NCI-H2107 treated with DMSO at 0.1 percent for 48 hours (cell line): ENCODE data around the gene SGPL1.

ENCODE experiments used
- DNase-seq: peaks from one replicate; lab custom pipeline; 2025; ENCODE audit not compliant: unreplicated experiment; lab: John Stamatoyannopoulos, UW

The SGPL1 gene

GRCh38 chr10:70880077-70880534 is 64.4 kb downstream of the SGPL1 start:
- DNase-seq = peak; percentile 35

DNA sequence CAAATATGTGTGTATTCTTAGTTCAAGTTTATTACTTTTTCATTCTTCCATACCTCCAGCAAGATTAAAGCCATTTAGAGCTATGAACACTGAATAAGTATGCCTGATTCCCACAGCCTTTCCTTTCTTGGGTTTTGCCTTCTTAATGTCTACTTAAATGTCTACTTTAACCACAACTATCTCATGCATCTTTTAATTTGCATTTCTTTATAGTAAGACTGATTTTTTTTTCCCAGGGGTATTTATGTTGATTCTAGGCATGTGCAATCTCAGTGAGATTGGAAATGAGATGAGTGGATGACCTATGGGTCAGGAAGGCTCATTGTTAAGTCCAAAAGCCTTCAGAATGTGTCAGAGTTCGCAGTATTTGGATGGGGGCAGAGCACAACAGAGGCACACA is 69.0 kb downstream of the SGPL1 start:
- no peak for DNase-seq

- DNase-seq = no peak
Measured at GRCh38 chr10:70885481-70885880, 69.7 kb downstream of the SGPL1 start.

- DNase-seq = no peak
Measured at GRCh38 chr10:70885931-70886903, 70.5 kb downstream of the SGPL1 start.

DNA sequence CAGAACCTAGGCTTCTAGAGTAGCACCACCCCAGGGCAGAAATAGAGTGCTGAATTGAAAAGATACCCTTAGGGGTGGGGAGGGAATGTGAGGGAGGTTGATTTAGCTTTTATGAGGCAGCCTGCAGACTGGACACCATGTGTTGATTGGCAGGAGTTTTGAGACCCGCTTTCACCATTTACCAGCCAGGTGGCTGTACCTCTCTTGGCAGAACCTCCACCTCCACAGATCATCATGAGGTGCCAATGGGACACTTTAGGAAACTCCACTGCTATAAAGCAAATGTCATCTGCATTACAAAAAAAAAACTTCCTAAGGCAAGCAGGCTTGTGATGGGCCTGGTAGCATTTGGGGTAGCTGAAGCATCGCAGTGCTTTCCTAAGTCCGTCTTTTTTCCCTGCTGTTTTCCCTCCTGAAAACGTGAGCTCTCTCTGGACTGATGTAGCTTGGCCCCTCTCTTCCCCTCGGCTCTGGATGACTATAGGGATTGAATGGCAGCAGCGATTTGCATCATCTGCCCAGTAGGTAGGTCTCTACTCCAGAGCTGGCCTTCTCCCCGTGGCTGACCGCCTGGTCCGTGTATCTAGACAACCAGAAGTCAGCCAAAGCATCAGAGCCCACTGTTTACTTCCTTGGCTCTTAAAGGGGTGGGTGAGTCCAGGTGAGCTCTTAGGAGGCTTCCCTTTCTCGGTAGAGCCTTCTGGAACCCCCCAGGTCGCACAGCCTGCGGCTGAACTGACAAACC is 71.3 kb downstream of the SGPL1 start:
- no peak for DNase-seq

DNA sequence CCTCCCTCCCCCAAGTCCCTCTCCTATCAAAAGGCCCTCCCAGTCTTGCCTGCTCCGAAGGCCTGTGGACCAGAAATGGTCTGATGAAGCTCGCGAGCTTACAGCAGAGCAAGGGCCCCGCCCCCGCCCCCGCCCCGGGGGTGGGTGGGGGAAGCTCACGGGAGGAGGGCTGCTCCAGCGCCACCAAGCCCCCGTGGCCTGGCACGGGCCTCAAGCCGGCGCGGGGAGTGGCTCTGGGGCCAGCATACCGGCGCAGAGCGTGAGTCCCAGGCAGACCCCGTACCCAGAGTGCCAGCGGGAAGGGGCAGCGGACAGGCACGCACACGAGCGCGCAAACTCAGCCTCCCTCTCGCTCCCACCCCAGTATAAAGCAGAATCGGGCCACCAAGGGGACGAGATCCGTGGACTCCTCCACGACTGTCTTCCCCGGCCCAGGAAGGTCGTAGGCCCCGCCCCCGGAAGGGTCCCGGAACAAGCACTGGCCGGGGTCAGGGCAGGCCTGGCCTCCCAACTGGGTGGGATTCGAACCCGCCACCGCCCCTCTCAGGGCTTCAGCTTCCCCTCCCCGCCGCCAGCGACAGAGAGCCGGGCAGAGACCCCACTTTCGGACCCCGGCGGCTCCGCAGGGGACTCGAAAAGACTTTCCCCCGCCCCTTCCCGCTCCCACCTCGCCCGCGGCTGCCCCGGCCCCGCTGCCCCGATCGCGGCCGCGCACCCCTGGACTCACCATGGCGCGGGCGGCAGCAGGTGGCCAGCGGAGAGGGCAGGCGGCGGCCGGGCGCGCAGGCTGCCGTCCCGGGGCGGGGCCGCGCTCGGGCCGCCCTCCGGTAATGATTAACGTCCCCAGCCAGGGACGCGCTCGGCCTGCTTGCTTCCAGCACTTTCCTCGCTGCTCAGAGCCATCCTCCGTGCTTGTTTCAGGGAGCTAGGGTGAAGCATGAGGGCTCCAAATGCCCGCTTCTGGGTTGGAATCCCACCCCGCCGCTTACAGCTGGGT is 72.4 kb downstream of the SGPL1 start, which contains the start of gene PCBD1:
Gene PCBD1 (minus strand): TSS at position 762 of the 997 bp plus-strand sequence. CDS start 32 bp downstream, at position 730.
- peak; percentile 10 for DNase-seq

DNA sequence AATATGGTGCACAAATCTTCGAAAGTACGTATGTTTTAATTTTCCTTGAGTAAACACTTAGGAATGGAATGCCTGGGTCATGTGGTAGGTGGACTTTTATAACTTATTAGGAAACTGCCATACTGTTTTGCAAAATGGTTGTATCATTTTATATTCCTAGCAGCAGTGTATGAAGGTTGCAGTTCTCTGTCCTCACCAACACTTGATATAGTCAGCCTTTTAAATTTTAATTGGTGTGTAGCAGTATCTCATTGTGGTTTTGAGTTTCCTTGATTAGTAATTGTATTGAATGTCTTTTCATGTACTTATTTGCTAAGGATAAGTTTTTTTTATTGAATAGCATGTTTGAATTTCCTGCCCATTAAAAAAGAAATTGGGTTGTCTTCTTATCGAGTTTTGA is 73.5 kb downstream of the SGPL1 start:
- DNase-seq = no peak

- no peak for DNase-seq
Measured at GRCh38 chr10:70890917-70891431, 75.2 kb downstream of the SGPL1 start.

DNA sequence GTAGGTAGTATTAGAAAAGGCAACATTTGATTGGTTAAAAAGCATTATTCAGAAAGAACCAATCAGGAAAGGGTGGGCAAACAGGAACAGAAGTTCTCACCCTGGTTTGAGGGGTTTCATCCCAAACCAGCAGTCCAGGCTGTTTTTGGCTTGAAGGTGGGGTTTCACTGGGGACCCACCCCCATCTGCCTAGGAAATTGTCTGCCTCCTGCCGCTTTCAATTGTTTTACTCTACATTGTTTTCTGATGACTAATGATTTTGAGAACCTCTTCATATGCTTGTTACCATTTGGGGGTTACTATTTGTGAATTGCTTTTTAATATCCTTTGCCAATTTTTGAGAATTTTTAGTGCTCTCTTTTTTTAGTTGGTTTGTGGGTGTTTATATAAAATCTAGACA is 75.9 kb downstream of the SGPL1 start:
- no peak for DNase-seq

GRCh38 chr10:70892631-70893030 is 76.9 kb downstream of the SGPL1 start:
- no peak for DNase-seq

DNA sequence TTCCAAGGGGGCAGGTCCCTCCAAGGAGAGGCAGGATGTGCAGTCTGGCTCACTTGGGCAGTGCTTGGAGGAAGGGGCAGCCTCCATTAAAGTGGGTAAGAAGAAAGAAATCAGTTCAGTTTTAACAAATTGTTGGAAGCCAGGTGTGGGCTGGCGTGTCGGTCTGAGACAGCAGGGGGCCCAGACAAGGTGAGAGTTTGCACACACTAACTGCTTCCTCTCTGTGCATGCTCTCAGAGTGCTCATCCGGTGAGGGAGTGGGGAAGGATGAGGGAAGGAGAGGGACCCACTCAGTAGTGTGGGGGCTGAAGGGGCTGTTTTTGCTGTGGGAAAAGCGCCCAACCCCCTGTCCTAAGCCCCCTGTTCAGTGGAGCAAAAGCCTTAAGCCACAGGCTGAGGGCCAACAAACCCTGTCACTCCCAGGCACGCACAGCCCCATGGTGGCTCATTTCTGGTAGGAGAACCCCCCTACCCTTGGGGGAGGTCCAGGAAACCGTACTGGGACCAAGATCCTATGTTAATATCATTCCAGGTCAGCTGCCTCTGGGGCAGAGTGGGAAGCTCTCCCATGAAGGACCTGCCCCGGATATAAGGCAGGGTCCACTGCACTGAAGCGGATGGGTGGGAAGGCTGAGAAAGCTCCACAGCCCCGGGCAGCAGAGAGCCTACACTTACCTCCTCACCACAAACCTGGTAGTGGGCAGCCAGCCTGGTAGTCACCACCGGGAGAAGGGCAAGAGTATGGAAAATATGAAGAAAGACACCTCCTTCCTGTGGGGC is 77.7 kb downstream of the SGPL1 start:
- no peak for DNase-seq

DNA sequence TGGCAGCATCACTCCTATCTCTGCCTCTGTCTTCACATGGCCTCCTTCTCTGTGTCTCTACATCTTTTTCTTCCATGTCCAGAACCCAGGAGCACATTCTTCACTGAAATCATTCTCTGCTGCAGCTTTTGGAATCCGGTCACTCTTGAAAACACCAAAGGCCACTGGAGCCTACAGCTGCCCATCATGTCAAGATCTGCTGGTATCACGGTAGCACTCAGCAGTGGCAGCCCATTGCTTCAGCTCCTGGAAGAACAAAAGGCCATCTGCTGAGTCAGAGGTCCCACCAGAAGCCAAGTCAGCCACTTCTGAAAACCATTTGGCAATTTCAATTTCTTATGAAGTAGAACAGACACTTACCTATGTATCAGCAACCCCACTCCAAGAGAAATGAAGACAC is 78.7 kb downstream of the SGPL1 start:
- DNase-seq = no peak

GRCh38 chr10:70896551-70896950 is 80.8 kb downstream of the SGPL1 start:
- DNase-seq = no peak

- no peak for DNase-seq
Measured at GRCh38 chr10:70898687-70899086, 82.9 kb downstream of the SGPL1 start.

DNA sequence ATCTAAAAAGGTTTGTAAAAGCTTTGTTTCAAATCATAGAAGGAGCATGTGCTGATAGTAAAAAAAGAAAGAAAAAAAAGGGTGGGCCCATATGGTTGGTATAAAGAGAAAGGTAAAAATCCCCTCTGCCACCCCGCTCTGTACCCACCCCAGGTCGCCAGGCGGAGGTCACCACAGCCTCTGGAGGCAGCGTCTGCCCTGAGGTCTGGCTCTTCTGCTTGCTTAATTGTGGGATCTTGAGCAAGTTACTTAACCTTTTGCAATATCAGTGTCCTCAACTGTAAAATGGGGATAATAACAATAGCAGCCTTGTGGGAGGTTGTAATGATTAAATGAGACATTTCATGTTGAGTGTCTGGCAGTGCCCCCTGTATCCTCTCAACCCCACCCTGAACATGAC is 83.3 kb downstream of the SGPL1 start:
- DNase-seq = no peak

DNA sequence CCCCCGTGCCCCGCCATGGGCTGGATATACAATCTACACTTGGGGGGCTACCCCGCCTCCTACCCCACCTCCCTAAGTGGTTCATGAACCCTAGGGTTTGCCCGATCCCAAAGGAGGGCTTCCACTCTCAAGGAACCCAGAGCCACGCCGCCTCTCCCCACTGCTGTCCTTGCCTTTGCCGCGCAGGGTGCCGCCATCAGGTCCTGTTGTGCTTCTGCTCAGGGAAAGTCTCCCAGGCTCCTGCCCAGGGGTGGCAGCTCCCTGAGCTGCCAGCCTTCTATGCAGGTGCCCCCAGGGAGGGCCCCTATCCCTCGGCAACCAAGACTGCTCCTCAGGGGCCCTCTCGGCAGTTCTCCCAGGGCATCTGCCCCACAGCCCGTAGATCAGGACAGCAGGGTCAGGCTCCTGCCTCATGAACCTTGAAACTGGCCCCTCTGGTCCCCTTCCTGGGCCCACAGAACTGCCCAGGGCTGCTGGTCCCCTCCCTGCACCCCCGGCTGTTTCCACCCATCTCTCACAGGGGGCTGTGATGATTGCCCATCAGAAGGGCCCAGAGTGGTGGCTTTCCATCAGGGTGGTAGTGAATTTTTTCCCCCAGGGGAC is 85.6 kb downstream of the SGPL1 start:
- DNase-seq = no peak

- no peak for DNase-seq
Measured at GRCh38 chr10:70902661-70903261, 87.0 kb downstream of the SGPL1 start.

- peak; percentile 43 for DNase-seq
Measured at GRCh38 chr10:70903262-70903921, 87.6 kb downstream of the SGPL1 start.
